Neuronal stem cell (in vitro differentiated cells): ENCODE measurements around the gene SCN3A.
A peak's percentile ranks its signal among the peaks of the same experiment; 100 is the strongest.

ENCODE experiments used
- DNase-seq: peaks from one replicate; pipeline ENCODE4 v3.0.0-alpha.2; 2013; ENCODE audit warnings: low spot score
- H2AFZ ChIP-seq: one replicate; pipeline ENCODE4 v1.6.1; 2013; ENCODE audit warnings: mild to moderate bottlenecking, low read length, inconsistent platforms
- H2AK5ac ChIP-seq: 2 replicates; pipeline ENCODE4 v1.6.1; 2013; ENCODE audit warnings: low read depth, mild to moderate bottlenecking, inconsistent platforms, low read length, moderate library complexity, mixed read lengths
- H2BK120ac ChIP-seq: 2 replicates; pipeline ENCODE4 v1.6.1; 2013; ENCODE audit warnings: low read depth, mild to moderate bottlenecking, inconsistent platforms, low read length, moderate library complexity, mixed read lengths
- H2BK12ac ChIP-seq: one replicate; pipeline ENCODE4 v1.6.1; 2013; ENCODE audit warnings: low read length, inconsistent platforms
- H2BK15ac ChIP-seq: 2 replicates; pipeline ENCODE4 v1.6.1; 2013; ENCODE audit warnings: mild to moderate bottlenecking, low read length, inconsistent platforms, mixed read lengths
- H2BK5ac ChIP-seq: one replicate; pipeline ENCODE4 v1.6.1; 2013; ENCODE audit warnings: inconsistent platforms, mild to moderate bottlenecking, low read length, moderate library complexity
- H3K14ac ChIP-seq: one replicate; pipeline ENCODE4 v1.6.1; 2013; ENCODE audit warnings: low read length, inconsistent platforms
- H3K18ac ChIP-seq: 2 replicates; pipeline ENCODE4 v1.6.1; 2013; ENCODE audit warnings: low read length, inconsistent platforms
- H3K23ac ChIP-seq: 2 replicates; pipeline ENCODE4 v1.6.1; 2013; ENCODE audit warnings: low read depth, mild to moderate bottlenecking, mixed read lengths, low read length, inconsistent platforms; ENCODE audit not compliant: poor library complexity
- H3K27ac ChIP-seq: replicated peaks from 3 replicates; pipeline ENCODE4 v1.5.1; 2013; ENCODE audit warnings: low read length, inconsistent platforms
- H3K27me3 ChIP-seq, 3 experiments: 2 replicates each; pipeline ENCODE4 v1.6.1; 2013; ENCODE audit warnings: low read length in 3 of 3, mild to moderate bottlenecking in 2 of 3, inconsistent platforms in 1 of 3, low read depth in 1 of 3, mixed read lengths in 1 of 3, moderate library complexity in 1 of 3; ENCODE audit not compliant: control insufficient read depth in 3 of 3, insufficient read depth in 3 of 3
- H3K36me3 ChIP-seq, 2 donors: replicated peaks in 1 of 2; 2 replicates each; pipeline ENCODE4 v1.6.1; 2013; ENCODE audit warnings: low read length in 2 of 2; ENCODE audit not compliant: control insufficient read depth in 2 of 2, insufficient read depth in 2 of 2
- H3K4ac ChIP-seq: 2 replicates; pipeline ENCODE4 v1.6.1; 2013; ENCODE audit warnings: inconsistent platforms, mild to moderate bottlenecking, low read length, moderate library complexity
- H3K4me1 ChIP-seq, 2 donors: 1 replicate in 1 of 2; 2 replicates in 1 of 2; pipeline ENCODE4 v1.6.1; 2013; ENCODE audit warnings: low read length in 2 of 2, low read depth in 1 of 2; ENCODE audit not compliant: control insufficient read depth in 2 of 2, insufficient read depth in 1 of 2
- H3K4me2 ChIP-seq: one replicate; pipeline ENCODE4 v1.6.1; 2013; ENCODE audit warnings: mild to moderate bottlenecking, low read length, inconsistent platforms; ENCODE audit not compliant: insufficient read depth, poor library complexity, severe bottlenecking
- H3K4me3 ChIP-seq, 2 donors: 2 replicates each; pipeline ENCODE4 v1.5.1; 2013; ENCODE audit warnings: low read length in 2 of 2, mild to moderate bottlenecking in 2 of 2, inconsistent platforms in 1 of 2, moderate library complexity in 1 of 2
- H3K79me1 ChIP-seq: one replicate; pipeline ENCODE4 v1.6.1; 2013; ENCODE audit warnings: low read depth, mild to moderate bottlenecking, inconsistent platforms, low read length, moderate library complexity
- H3K9ac ChIP-seq: one replicate; pipeline ENCODE4 v1.6.1; 2013; ENCODE audit warnings: mild to moderate bottlenecking, low read depth, low read length, inconsistent platforms; ENCODE audit not compliant: poor library complexity
- H3K9me3 ChIP-seq, 2 donors: replicated peaks in 1 of 2; 2 replicates each; pipeline versions ENCODE3 to v1.6.1; 2013; ENCODE audit warnings: low read length in 2 of 2, mild to moderate bottlenecking in 2 of 2, inconsistent platforms in 1 of 2, low read depth in 1 of 2, mixed read lengths in 1 of 2, moderate library complexity in 1 of 2; ENCODE audit not compliant: control insufficient read depth in 2 of 2, insufficient read depth in 1 of 2
- H4K8ac ChIP-seq: one replicate; pipeline ENCODE4 v1.6.1; 2013; ENCODE audit warnings: low read depth, mild to moderate bottlenecking, inconsistent platforms, low read length, moderate library complexity
- H4K91ac ChIP-seq: one replicate; pipeline ENCODE4 v1.6.1; 2013; ENCODE audit warnings: low read length, low read depth, mild to moderate bottlenecking, inconsistent platforms; ENCODE audit not compliant: poor library complexity
- WGBS, 2 donors: extraction: QIAGEN DNeasy Blood & Tissue Kit; methylation state at CpG; one replicate each; pipeline ENCODE4 v1.1.7; 2013; ENCODE audit warnings: missing lambda C conversion rate in 2 of 2, mixed read lengths in 1 of 2; ENCODE audit not compliant: insufficient read length in 2 of 2, insufficient replicate concordance in 1 of 2; ENCODE audit errors: extremely low coverage in 2 of 2; 5-methylcytosine and 5-hydroxymethylcytosine counted together

The SCN3A gene

DNA sequence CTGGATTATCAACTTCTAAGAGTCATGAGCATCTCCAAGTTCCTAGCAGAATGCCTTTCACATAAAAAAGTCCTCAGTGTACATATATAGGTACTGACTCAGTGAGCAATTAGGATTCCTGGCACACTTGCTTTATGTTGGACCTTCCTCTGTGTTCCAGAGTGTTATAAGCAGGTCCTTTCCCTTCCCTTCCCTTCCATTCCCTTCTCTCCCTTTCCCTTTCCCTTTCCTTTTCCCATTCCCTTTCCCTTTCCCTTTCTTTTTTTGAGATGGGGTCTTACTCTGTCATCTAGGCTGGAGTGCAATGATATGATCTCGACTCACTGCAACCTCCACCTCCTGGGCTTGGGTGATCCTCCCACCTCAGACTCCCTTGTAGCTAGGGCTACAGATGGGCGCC, 48.7 kb downstream of the SCN3A start:
- Histone ChIP-seq H3K9ac (no peak overlapping the region), H3K27ac (no peak overlapping the region), H3K4me1 (no peaks in the 10 kb centered on the region), H3K79me1 (no peaks in the 10 kb centered on the region), H2BK15ac (no peak overlapping the region), H2BK120ac (no peak overlapping the region), H3K14ac (no peak overlapping the region), H2AFZ (no peak overlapping the region), H3K4me3 (no peak overlapping the region), H2BK5ac (no peak overlapping the region), H4K91ac (no peak overlapping the region), H4K8ac (no peak overlapping the region), H3K23ac (no peak overlapping the region), H2AK5ac (no peak overlapping the region), H3K4ac (no peak overlapping the region), H3K18ac (no peak overlapping the region), H3K36me3 (peaks cover 0 to 18% of the 10 kb centered on the region in 2 donors), H3K27me3 (no peaks in the 10 kb centered on the region), H3K9me3 (no peaks in the 10 kb centered on the region), H3K4me2 (no peak overlapping the region), H2BK12ac (no peak overlapping the region)
- DNase-seq: no peak
- WGBS, 2 donors: no CpG with 5 or more reads among the region's 2 CpGs

DNA sequence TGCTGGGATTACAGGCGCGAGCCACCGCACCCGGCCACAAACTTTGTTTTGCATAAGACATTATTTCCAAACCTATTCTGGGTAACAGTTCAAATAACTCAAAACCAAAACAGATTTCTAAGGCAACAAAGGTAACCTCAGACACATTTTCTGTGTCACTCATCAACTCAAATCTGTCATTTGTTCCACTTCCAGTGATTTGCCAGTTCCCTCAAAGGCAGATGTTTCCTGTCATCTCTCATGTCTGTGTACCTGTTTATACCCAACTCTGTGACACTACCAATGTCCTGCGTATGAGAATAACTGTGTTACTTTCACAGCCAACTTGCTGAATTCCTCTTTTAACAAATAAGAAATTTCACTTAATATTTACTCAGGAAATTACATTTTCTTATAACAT, 54.4 kb downstream of the SCN3A start:
- H2BK12ac ChIP-seq: no peak overlapping the region
- H4K8ac ChIP-seq: no peak overlapping the region
- no peak overlapping the region for H3K4ac ChIP-seq
- H2BK120ac ChIP-seq: no peak overlapping the region
- H3K4me3 ChIP-seq: no peak overlapping the region
- no CpG with 5 or more reads among the region's 5 CpGs for WGBS, 2 donors
- no peak overlapping the region for H3K18ac ChIP-seq
- H3K27me3 ChIP-seq: no peaks in the 10 kb centered on the region
- H3K14ac ChIP-seq: no peak overlapping the region
- H3K4me1 ChIP-seq: no peaks in the 10 kb centered on the region
- peaks cover 0 to 3% of the 10 kb centered on the region in 2 donors for H3K36me3 ChIP-seq
- no peak overlapping the region for H2AFZ ChIP-seq
- H3K79me1 ChIP-seq: no peaks in the 10 kb centered on the region
- no peak overlapping the region for H3K4me2 ChIP-seq
- H2AK5ac ChIP-seq: no peak overlapping the region
- no peak overlapping the region for H4K91ac ChIP-seq
- no peak overlapping the region for H3K9ac ChIP-seq
- no peak overlapping the region for H3K23ac ChIP-seq
- DNase-seq: no peak
- H3K9me3 ChIP-seq: no peaks in the 10 kb centered on the region
- no peak overlapping the region for H2BK5ac ChIP-seq
- no peak overlapping the region for H2BK15ac ChIP-seq
- no peak overlapping the region for H3K27ac ChIP-seq

DNA sequence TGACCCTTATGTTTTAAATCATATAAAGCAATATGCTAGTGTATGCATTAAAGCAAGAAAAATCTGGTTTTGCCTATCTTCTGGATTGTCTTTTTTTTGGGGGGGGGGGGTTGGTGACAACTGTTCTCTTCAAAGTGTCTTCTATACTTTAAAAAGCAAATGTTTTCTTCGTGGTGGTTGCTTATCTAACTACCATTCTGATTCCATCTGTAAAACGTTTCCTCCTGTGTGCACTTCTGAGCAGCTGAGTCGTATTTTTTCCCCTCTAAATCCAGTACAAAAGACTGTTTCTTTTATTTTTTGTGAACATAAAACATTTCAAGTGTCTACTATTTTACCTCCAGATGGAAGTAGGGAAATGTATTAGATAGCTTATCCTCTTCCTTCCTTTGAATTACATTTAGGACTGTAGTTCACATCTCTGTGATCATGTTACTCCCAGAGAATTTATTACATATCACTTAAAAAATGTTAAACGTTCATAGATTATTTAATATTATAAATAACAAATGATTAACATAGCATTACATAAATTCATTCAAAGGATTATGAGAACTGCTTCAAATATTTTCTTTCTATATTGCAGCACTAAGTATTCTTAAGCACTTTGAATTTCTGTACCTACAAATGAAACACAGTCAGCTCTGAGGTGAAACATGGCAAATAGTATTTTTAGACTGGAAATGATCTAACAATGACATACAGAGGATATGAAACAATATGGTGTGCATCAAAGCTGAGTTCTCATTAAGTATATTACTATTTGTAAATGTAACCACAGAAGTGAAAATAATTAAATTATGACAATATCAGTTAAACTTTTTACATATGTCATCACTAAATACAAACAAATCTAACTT, 56.4 kb downstream of the SCN3A start:
- Histone ChIP-seq H2BK12ac (no peak overlapping the region), H3K27me3 (no peaks in the 10 kb centered on the region), H3K4ac (no peak overlapping the region), H3K18ac (no peak overlapping the region), H3K79me1 (no peaks in the 10 kb centered on the region), H2BK15ac (no peak overlapping the region), H3K27ac (no peak overlapping the region), H2BK5ac (no peak overlapping the region), H3K4me2 (no peak overlapping the region), H2AK5ac (no peak overlapping the region), H2AFZ (peak overlapping the region; percentile 12), H4K8ac (no peak overlapping the region), H4K91ac (no peak overlapping the region), H3K36me3 (no peaks in the 10 kb centered on the region), H3K9me3 (no peaks in the 10 kb centered on the region), H3K9ac (no peak overlapping the region), H2BK120ac (no peak overlapping the region), H3K4me3 (no peak overlapping the region), H3K23ac (no peak overlapping the region), H3K4me1 (peaks cover 0 to 2% of the 10 kb centered on the region in 2 donors), H3K14ac (no peak overlapping the region)
- WGBS, 2 donors: no CpG with 5 or more reads among the region's 4 CpGs
- no peak for DNase-seq

DNA sequence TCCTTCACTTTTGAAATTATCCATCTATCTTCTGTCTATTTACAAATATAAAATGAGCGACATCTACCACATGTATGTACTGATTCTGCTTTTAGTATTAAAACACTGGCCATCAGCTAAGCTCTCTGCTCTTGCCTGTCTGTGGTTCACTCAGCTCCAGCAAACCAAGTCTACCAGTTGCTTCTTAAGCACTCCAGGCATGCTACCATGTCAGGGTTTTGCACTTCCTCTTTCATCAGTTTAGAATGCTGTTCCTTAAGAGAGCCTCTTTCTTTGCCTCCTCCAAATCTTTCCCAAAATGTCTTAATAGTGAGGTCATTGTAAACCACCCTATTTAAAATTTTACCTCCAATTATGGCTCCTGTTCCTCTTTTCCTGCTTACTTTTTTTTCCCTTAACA, 59.5 kb downstream of the SCN3A start:
- H2BK15ac ChIP-seq: no peak overlapping the region
- H3K4me1 ChIP-seq: peaks cover 1 to 5% of the 10 kb centered on the region in 2 donors
- H3K36me3 ChIP-seq: peaks cover 0 to 6% of the 10 kb centered on the region in 2 donors
- H2BK5ac ChIP-seq: no peak overlapping the region
- H3K14ac ChIP-seq: no peak overlapping the region
- no peak overlapping the region for H3K4me3 ChIP-seq
- H3K27ac ChIP-seq: no peak overlapping the region
- H2AK5ac ChIP-seq: no peak overlapping the region
- H3K4me2 ChIP-seq: no peak overlapping the region
- H3K18ac ChIP-seq: no peak overlapping the region
- no peak overlapping the region for H2BK12ac ChIP-seq
- H2AFZ ChIP-seq: no peak overlapping the region
- H3K9me3 ChIP-seq: no peaks in the 10 kb centered on the region
- H2BK120ac ChIP-seq: no peak overlapping the region
- no peak overlapping the region for H4K8ac ChIP-seq
- no peak overlapping the region for H4K91ac ChIP-seq
- no peak overlapping the region for H3K4ac ChIP-seq
- H3K79me1 ChIP-seq: no peaks in the 10 kb centered on the region
- H3K27me3 ChIP-seq: no peaks in the 10 kb centered on the region
- no peak for DNase-seq
- H3K23ac ChIP-seq: no peak overlapping the region
- WGBS, 2 donors: no CpG with 5 or more reads among the region's 1 CpG
- no peak overlapping the region for H3K9ac ChIP-seq
